Peyer's patch (tissue), 4 donors: ENCODE data around the gene ZC3HAV1.

ENCODE experiments used
- POLR2A ChIP-seq, 2 donors: fragments of 450-650 bp; IDR thresholded peaks; one replicate each; pipeline ENCODE4 v1.5.1; 2017; ENCODE audit warnings: antibody characterized with exemption in 2 of 2, mild to moderate bottlenecking in 2 of 2, moderate library complexity in 2 of 2
- TF ChIP-seq, protein P1 (sequence below), 6 experiments: fragments of 450-650 bp in 4 of 6; fragments of 200-600 bp in 2 of 6; sonication (generic) in 1 of 6; IDR thresholded peaks; one replicate each; pipeline ENCODE4 v1.5.1; 2017 to 2019; ENCODE audit warnings: antibody characterized with exemption in 6 of 6, mild to moderate bottlenecking in 3 of 6, moderate library complexity in 1 of 6

DNA sequence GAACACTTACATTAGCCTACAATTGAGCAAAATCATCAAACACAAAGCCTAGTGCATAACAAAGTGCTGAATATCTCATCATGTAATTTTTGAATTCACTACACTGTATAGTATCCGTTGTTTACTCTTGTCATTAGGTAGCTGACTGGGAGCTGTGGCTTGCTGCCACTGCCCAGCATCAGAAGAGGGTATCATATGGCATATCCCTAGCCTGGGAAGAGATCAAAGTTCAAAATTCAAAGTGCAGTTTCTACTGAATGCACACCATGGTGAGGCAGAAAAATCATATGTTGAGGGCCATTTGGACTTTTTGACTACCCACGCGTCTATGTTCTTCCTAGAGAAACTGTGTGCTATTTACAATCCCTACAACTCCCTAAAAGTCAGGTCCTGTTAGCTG, 7.5 kb upstream of the ZC3HAV1 start:
- TF ChIP-seq, protein P1, sequence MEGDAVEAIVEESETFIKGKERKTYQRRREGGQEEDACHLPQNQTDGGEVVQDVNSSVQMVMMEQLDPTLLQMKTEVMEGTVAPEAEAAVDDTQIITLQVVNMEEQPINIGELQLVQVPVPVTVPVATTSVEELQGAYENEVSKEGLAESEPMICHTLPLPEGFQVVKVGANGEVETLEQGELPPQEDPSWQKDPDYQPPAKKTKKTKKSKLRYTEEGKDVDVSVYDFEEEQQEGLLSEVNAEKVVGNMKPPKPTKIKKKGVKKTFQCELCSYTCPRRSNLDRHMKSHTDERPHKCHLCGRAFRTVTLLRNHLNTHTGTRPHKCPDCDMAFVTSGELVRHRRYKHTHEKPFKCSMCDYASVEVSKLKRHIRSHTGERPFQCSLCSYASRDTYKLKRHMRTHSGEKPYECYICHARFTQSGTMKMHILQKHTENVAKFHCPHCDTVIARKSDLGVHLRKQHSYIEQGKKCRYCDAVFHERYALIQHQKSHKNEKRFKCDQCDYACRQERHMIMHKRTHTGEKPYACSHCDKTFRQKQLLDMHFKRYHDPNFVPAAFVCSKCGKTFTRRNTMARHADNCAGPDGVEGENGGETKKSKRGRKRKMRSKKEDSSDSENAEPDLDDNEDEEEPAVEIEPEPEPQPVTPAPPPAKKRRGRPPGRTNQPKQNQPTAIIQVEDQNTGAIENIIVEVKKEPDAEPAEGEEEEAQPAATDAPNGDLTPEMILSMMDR (IDR thresholded peaks at IDR 0.05) = no peak
- no peak for TF ChIP-seq POLR2A (IDR thresholded peaks at IDR 0.05)
